K562 treated with DMSO at 1 percent for 48 hours (cell line): ENCODE data around the gene CZIB. TPM values are rescaled to one million over a fixed set of nuclear protein-coding genes. Genes with fewer than 3 reads are reported as not detected.

ENCODE experiments used
- total RNA-seq: library from RNA; unstranded; fragments of 300-600 nt; gene quantifications from 2 replicates; pipeline ENCODE4 v1.2.3, GENCODE V29; 2022; ENCODE audit warnings: low replicate concordance; ENCODE audit errors: extremely low read depth

CZIB gene
- not detected in 2 replicates for total RNA-seq

DNA sequence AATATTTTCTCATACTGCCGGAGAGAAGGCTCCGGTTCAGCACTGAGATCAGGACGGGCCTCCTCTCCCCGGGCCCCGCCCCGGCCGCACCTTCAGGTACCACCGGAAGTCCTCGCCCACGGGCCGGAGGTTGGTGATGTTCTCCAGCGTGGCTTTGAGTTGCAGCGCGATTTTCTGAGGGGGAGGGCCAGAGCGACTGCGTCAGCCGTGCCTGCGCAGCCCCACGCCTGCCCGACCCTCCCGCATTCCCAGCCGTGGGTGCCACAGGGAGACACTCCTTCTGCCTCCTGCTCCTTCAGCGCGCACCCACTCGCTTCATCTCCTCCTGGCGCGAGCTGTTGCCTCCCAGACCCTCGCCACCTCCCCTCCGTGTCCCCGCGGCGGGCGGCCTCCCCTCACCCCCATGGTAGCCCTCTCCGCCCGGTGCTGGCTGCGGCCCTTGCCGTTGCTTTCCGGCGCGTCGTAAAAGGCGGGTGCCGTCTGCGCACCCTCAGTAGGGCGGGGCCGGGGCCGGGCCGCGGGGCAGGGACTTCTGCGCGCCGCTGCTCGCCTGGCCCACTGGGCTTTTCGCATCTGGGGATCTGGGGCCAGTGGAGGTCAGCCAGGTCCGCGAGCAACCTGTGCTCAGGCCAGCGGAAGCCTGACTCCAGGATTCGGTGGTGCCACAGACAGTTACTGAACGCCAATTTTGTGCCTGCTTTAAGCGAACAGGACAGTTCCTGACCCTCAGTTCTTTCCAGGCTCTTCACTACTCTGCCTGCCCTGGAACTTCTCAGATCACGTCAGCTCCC lies at the start of gene CZIB:
CZIB (minus strand) TSS at position 464 of the 791 bp plus-strand sequence; CDS start at position 405, 59 bp downstream.

DNA sequence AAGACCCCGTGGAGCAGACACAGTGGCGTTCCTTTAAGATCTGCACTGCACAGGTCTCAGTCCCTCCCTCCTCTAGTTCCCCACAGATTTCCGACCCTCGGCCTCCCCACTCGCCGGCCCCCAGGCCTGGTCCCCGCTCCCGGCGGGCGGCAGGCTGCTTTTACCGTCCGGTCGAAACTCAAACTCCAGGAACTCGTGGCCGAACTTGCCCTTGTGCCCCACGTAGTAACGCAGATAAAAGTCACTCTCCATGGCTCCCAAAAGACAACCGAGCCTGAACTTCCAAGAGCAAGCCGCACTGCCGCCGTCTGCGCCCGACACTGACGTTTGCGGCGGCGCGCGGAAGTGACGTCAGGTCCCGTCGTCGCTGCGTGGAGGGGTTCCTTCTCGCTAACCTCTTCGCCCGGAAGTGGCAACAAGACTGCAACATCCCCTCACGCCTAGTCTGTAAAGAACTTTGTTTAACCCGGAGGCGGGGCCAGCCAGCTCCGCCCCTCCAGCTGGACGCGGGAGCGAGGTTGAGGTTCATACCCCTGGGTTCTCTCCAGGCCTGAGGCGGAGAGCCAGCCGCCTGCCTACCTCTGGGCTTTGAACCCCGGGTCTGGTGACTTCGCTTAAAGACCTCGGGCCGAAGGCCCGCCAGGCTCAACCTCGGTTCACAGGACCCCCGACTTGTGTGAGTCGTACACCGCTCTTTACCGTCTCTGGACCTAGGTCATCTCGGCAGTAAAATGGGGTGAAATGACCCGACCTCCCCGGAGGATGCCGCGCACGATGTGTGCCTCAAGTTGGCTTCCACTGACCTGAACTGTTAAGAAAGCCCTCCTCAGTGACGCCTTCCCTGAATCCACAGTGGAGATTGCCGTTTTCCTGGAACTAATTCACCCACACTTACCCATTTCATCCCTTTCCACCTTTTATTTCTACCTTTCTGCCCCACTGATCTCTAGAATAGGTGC lies 18.0 kb upstream of the CZIB start, which contains the start of gene MAGOH:
MAGOH (minus strand) TSS at position 322 of the 959 bp plus-strand sequence; CDS start at position 252, 70 bp downstream.

DNA sequence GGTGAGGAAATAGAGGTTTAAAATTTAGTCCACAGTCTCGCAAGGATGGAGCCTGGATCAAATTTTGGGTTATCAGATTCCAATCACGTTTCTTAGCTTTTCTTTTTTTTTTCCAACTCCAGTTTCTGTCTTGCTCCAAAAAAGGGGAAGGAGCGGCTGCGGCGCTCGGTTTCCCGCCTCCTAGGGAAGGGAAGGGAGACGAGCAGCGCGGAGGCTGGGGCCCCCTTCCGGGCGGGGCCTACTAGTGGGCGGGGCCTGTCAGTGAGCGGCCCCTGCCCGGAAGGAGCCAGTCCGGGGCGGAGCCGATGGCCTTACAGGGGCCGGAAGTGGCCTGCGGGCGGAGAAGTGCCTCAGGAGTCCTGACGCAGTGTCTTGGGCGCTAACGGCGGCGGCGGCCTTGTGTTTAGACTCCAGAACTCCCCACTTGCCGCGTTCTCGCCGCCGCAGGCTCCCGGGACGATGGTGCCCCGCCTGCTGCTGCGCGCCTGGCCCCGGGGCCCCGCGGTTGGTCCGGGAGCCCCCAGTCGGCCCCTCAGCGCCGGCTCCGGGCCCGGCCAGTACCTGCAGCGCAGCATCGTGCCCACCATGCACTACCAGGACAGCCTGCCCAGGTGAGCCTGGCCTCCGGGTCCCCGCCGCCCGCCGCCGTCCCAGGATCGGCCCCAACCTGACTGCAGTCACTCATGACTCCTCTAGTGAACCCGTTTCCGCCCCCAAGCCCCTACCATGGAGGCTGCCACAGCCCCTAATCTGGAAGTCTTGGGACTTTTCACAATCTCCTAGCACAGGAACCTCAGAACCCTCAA lies 23.7 kb downstream of the CZIB start, which contains the start of gene CPT2:
CPT2 (plus strand) TSS at position 340 of the 806 bp plus-strand sequence; CDS start at position 460, 120 bp downstream.

Other genes starting within 250 kb of the CZIB start
- gene PODN, start 158.4 kb downstream of the CZIB start, total RNA-seq = not detected in 2 replicates
- gene SLC1A7, start 78.0 kb downstream of the CZIB start, total RNA-seq = not detected in 2 replicates
- gene CPT2, start 23.8 kb downstream of the CZIB start, total RNA-seq = not detected in 2 replicates
- not detected in 2 replicates for gene MAGOH, start 17.9 kb upstream of the CZIB start, total RNA-seq
- not detected in 2 replicates for gene LRP8, start 107.4 kb upstream of the CZIB start, total RNA-seq
- gene DMRTB1, start 238.8 kb upstream of the CZIB start, total RNA-seq = not detected in 2 replicates